Mucosa of stomach (tissue), 1 donor: ENCODE data around the gene LRRTM4.

Experiments used
- H3K27me3 ChIP-seq: one replicate; pipeline ENCODE4 v1.7.0; 2013; ENCODE audit warnings: mild to moderate bottlenecking, low read length; ENCODE audit not compliant: control insufficient read depth, insufficient read depth
- H3K36me3 ChIP-seq: one replicate; pipeline ENCODE4 v1.7.0; 2013; ENCODE audit warnings: low read length; ENCODE audit not compliant: control insufficient read depth, insufficient read depth
- H3K4me1 ChIP-seq: one replicate; pipeline ENCODE4 v1.7.0; 2013; ENCODE audit warnings: mild to moderate bottlenecking, low read length; ENCODE audit not compliant: control insufficient read depth, insufficient read depth
- H3K4me3 ChIP-seq: one replicate; pipeline ENCODE4 v1.7.0; 2013; ENCODE audit warnings: low read length
- H3K9ac ChIP-seq: one replicate; pipeline ENCODE4 v1.7.0; 2013; ENCODE audit warnings: mild to moderate bottlenecking, low read length, moderate library complexity
- H3K9me3 ChIP-seq: one replicate; pipeline ENCODE4 v1.7.0; 2013; ENCODE audit warnings: mild to moderate bottlenecking, low read length, moderate library complexity; ENCODE audit not compliant: control insufficient read depth
- donor health status: Pancreatic carcinoma.

Gene LRRTM4

DNA sequence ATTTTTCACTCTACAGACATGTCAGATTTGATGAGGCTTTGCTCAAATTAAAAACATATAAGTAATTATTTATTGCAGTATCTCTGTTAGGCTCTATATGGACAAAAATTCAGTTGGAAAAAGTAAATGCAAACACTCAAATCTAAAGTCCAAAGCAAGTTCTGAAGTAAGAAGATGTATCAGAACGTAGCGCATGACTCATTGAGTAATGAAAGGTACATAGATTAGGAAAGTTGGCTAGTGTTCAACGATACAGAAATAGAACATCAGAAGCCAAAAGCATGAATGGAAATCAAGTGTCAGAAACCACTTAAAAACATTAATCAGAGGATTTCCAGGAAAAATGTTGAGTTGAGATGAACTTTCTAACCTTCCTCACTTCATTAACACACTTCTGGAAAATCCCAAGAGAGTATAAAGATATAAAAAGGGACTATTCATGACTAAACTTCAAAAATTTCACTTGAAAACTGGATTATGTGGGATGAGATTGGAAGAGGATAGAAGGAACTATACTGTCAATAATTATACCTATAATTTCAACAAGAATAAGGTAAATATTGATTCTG lies 494.1 kb downstream of the LRRTM4 start:
- no peaks in the 10 kb centered on the region for H3K36me3 ChIP-seq
- H3K4me1 ChIP-seq: no peaks in the 10 kb centered on the region
- no peaks in the 10 kb centered on the region for H3K27me3 ChIP-seq
- H3K9me3 ChIP-seq: no peaks in the 10 kb centered on the region
- H3K9ac ChIP-seq: no peak overlapping the region
- H3K4me3 ChIP-seq: no peak overlapping the region

GRCh38 chr2:77025714-77026113 lies 496.5 kb downstream of the LRRTM4 start:
- no peaks in the 10 kb centered on the region for H3K4me1 ChIP-seq
- H3K27me3 ChIP-seq: no peaks in the 10 kb centered on the region
- H3K4me3 ChIP-seq: no peak overlapping the region
- no peaks in the 10 kb centered on the region for H3K36me3 ChIP-seq
- H3K9ac ChIP-seq: no peak overlapping the region
- no peaks in the 10 kb centered on the region for H3K9me3 ChIP-seq

- Histone ChIP-seq H3K4me1 (no peaks in the 10 kb centered on the region), H3K36me3 (no peaks in the 10 kb centered on the region), H3K4me3 (no peak overlapping the region), H3K9ac (no peak overlapping the region), H3K27me3 (no peaks in the 10 kb centered on the region), H3K9me3 (no peaks in the 10 kb centered on the region)
Observed at GRCh38 chr2:77021161-77021560, 501.0 kb downstream of the LRRTM4 start.

DNA sequence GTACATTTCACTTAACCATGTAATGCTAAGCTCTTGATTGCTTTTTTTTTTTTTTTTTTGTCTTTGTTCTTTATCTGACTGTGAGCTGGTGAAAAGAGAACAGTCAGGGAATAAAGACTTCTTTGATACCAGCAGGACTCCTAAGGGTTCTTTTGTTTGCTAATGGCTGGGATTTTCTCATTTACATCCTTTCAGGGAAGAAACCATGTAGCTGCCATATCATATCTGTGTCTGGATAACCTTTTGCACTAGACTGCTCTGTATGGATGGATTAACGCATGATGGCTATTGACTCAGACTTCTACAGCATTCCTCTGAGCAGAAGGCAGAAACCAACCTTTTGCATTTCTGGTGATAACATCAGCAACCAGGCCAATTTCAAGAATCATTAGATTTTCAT lies 504.0 kb downstream of the LRRTM4 start:
- Histone ChIP-seq H3K9me3 (no peaks in the 10 kb centered on the region), H3K27me3 (no peaks in the 10 kb centered on the region), H3K4me1 (no peaks in the 10 kb centered on the region), H3K9ac (no peak overlapping the region), H3K4me3 (no peak overlapping the region), H3K36me3 (no peaks in the 10 kb centered on the region)

- no peaks in the 10 kb centered on the region for H3K4me1 ChIP-seq
- no peak overlapping the region for H3K9ac ChIP-seq
- no peaks in the 10 kb centered on the region for H3K36me3 ChIP-seq
- no peak overlapping the region for H3K4me3 ChIP-seq
- no peaks in the 10 kb centered on the region for H3K27me3 ChIP-seq
- no peaks in the 10 kb centered on the region for H3K9me3 ChIP-seq
Observed at GRCh38 chr2:77017355-77017745, 504.8 kb downstream of the LRRTM4 start.

DNA sequence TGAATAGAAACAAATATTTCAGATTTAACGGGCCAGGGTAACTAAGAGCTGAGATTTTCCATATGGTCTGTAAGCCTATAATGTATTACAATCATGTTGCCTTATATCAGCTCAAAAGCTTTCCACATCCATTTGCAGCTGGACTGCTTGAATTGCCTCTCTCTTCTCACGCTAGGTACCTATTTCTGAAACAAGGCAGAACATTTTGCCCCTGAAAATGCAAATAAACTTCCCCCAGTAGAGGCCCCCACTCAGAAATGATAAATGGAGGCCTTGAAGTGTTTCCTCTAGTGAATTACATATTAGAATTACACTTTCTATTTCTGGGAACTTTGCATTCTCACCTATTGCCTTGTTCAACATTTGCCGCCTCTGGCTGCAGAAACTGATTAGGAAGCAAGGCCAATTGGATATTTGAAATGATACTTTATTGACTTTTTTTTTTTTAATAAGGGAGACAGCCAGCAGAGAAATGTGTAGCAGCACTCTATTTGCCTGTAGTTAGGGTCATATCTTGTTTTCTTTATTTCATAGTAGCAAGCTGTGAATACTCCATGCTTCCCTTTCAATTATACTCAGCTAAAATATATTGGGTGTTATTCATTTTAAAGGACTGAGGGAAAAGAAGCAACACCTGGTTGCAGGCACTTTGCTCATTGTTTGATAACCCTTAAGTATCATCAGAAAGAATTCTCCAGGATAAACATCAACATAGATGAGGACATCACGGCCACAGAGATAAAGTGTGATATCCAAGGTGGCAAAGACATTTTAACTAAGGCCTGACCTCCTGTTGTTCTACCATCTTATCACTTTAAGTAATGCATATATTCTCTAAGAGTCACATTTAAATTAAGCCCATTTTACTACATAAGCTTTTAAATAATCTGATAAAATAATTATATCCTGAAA lies 505.5 kb downstream of the LRRTM4 start:
- H3K9me3 ChIP-seq: no peaks in the 10 kb centered on the region
- H3K4me1 ChIP-seq: no peaks in the 10 kb centered on the region
- H3K9ac ChIP-seq: no peak overlapping the region
- no peaks in the 10 kb centered on the region for H3K27me3 ChIP-seq
- H3K4me3 ChIP-seq: no peak overlapping the region
- no peaks in the 10 kb centered on the region for H3K36me3 ChIP-seq

DNA sequence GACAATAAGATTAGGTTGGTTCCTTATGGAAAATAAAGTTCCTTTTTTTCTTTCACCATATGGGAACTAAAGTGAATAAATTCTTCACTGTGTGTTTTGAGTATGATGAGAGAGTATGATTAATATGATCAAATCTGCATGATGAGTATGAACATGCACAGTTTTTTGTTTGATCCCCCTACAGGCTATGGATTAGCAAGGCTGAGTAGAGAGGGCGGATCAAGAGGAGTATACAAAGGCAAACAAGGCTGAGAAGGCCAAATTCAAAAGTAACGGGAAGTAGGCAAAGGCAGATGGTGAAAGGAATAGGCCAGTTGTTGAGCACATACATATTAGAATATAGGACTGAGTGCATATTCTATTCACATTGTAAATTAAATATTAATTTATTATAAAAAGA lies 508.2 kb downstream of the LRRTM4 start:
- Histone ChIP-seq H3K9me3 (no peaks in the 10 kb centered on the region), H3K4me1 (no peaks in the 10 kb centered on the region), H3K9ac (no peak overlapping the region), H3K36me3 (no peaks in the 10 kb centered on the region), H3K27me3 (no peaks in the 10 kb centered on the region), H3K4me3 (no peak overlapping the region)

GRCh38 chr2:77013457-77013856 lies 508.7 kb downstream of the LRRTM4 start:
- Histone ChIP-seq H3K9ac (no peak overlapping the region), H3K4me3 (no peak overlapping the region), H3K4me1 (no peaks in the 10 kb centered on the region), H3K27me3 (no peaks in the 10 kb centered on the region), H3K9me3 (no peaks in the 10 kb centered on the region), H3K36me3 (no peaks in the 10 kb centered on the region)

DNA sequence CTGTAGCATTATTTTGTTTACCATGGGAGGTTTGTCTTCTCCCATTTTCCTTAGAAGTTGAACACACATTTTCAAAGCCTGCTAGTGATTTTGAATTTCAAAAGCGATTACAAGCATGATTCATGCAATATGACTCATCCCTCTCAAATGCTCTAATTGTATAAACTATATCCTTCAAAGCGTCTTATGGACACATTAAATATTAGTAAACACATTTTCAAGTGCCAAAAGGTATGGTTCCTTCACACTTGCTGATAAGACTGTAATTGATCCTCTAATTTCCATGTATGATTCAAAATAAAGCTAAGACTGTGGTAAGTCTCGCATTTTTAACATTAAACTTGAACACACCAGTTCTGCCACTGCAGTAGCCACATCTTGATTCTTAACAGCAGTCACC lies 512.9 kb downstream of the LRRTM4 start:
- Histone ChIP-seq H3K27me3 (no peaks in the 10 kb centered on the region), H3K4me1 (no peaks in the 10 kb centered on the region), H3K9me3 (no peaks in the 10 kb centered on the region), H3K9ac (no peak overlapping the region), H3K4me3 (no peak overlapping the region), H3K36me3 (no peaks in the 10 kb centered on the region)

DNA sequence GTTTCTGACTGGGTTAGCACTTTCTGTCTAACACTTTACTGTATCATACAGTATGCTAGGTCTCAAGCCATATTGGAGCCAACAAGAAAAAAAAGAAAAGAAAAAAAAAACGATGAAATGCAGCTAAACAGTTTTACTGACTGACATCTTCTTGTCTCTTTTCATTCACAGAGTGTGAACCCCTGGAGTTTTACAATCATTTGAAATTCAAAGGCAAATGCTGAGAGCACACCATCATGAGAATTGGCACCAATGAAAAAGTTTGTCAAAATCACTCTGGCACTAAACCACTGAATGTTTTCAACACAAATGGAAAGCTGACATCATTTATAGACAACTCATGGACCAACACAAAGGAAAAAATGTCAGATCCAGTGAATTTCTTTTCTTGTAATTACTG lies 513.3 kb downstream of the LRRTM4 start:
- Histone ChIP-seq H3K4me3 (no peak overlapping the region), H3K36me3 (no peaks in the 10 kb centered on the region), H3K27me3 (no peaks in the 10 kb centered on the region), H3K4me1 (no peaks in the 10 kb centered on the region), H3K9ac (no peak overlapping the region), H3K9me3 (no peaks in the 10 kb centered on the region)

- Histone ChIP-seq H3K4me3 (no peak overlapping the region), H3K4me1 (no peaks in the 10 kb centered on the region), H3K9ac (no peak overlapping the region), H3K36me3 (no peaks in the 10 kb centered on the region), H3K9me3 (no peaks in the 10 kb centered on the region), H3K27me3 (no peaks in the 10 kb centered on the region)
Observed at GRCh38 chr2:77007686-77008085, 514.5 kb downstream of the LRRTM4 start.

DNA sequence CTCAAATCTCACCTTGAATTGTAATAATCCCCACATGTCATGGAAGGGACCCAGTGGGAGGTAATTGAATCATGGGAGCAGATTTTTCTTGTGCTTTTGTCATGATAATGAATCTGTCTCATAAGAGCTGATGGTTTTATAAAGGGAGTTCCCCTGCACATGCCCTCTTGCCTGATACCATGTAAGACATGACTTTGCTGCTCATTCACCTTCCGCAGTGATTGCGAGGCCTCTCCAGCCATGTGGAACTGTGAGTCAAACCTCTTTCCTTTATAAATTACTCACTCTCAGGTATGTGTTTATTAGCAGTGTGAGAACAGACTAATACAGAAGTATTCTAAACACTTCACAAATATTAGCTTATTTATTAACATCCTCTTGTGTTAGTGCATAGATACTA lies 516.7 kb downstream of the LRRTM4 start:
- H3K4me3 ChIP-seq: no peak overlapping the region
- no peaks in the 10 kb centered on the region for H3K4me1 ChIP-seq
- H3K36me3 ChIP-seq: no peaks in the 10 kb centered on the region
- no peak overlapping the region for H3K9ac ChIP-seq
- H3K27me3 ChIP-seq: no peaks in the 10 kb centered on the region
- no peaks in the 10 kb centered on the region for H3K9me3 ChIP-seq
